CD14-positive monocyte (primary cell): ENCODE data around the gene SOX30. TPM values are rescaled to one million over a fixed set of nuclear protein-coding genes. Genes with fewer than 3 reads are reported as not detected.

Experiments used
- DNase-seq, 3 donors: peaks; one replicate each; pipeline ENCODE4 v3.0.0-alpha.2; 2011 to 2022
- H2AFZ ChIP-seq: 2 replicates; pipeline ENCODE4 v1.6.0; 2012; ENCODE audit warnings: mild to moderate bottlenecking, low read depth, low read length, inconsistent platforms; ENCODE audit not compliant: insufficient read depth, poor library complexity, severe bottlenecking
- H3K27ac ChIP-seq, 2 donors: 1 replicate in 1 of 2; 2 replicates in 1 of 2; pipeline ENCODE4 v1.5.1; 2012 to 2013; ENCODE audit warnings: low read length in 2 of 2, control low read depth in 1 of 2, inconsistent platforms in 1 of 2, low read depth in 1 of 2, mild to moderate bottlenecking in 1 of 2
- H3K27me3 ChIP-seq, 2 donors: one replicate each; pipeline versions ENCODE4 v1.6.0 to v1.6.1; 2011 to 2013; ENCODE audit warnings: low read length in 2 of 2; ENCODE audit not compliant: control insufficient read depth in 2 of 2, insufficient read depth in 2 of 2
- H3K36me3 ChIP-seq, 2 donors: replicated peaks in 1 of 2; 1 replicate in 1 of 2; 2 replicates in 1 of 2; pipeline versions ENCODE4 v1.5.1 to v1.6.1; 2012 to 2013; ENCODE audit warnings: low read length in 2 of 2, control low read depth in 1 of 2, inconsistent platforms in 1 of 2, mild to moderate bottlenecking in 1 of 2; ENCODE audit not compliant: insufficient read depth in 2 of 2, control insufficient read depth in 1 of 2
- H3K4me1 ChIP-seq, 2 donors: 1 replicate in 1 of 2; 2 replicates in 1 of 2; pipeline versions ENCODE4 v1.5.1 to v1.6.1; 2012 to 2013; ENCODE audit warnings: low read length in 2 of 2, control low read depth in 1 of 2, inconsistent platforms in 1 of 2, mild to moderate bottlenecking in 1 of 2, moderate library complexity in 1 of 2; ENCODE audit not compliant: insufficient read depth in 2 of 2, control insufficient read depth in 1 of 2
- H3K4me2 ChIP-seq: replicated peaks from 2 replicates; pipeline ENCODE3; 2012; ENCODE audit warnings: low read length, moderate library complexity, mild to moderate bottlenecking; ENCODE audit not compliant: poor library complexity, severe bottlenecking; ENCODE audit errors: extremely low read depth
- H3K4me3 ChIP-seq, 3 experiments: fragments of 200-600 bp in 1 of 3; sonication (generic) in 1 of 3; replicated peaks in 1 of 3; 1 replicate in 2 of 3; 2 replicates in 1 of 3; pipeline ENCODE4 v1.5.1; 2011 to 2013; ENCODE audit warnings: low read length in 3 of 3, mild to moderate bottlenecking in 3 of 3, control low read depth in 2 of 3, low read depth in 2 of 3, inconsistent platforms in 1 of 3, moderate library complexity in 1 of 3
- H3K79me2 ChIP-seq: 2 replicates; pipeline ENCODE4 v1.6.0; 2012; ENCODE audit warnings: mild to moderate bottlenecking, control low read depth, inconsistent platforms, low read length, moderate library complexity; ENCODE audit not compliant: insufficient read depth
- H3K9ac ChIP-seq: 2 replicates; pipeline ENCODE4 v1.6.0; 2017; ENCODE audit warnings: low read length, mild to moderate bottlenecking; ENCODE audit not compliant: insufficient read depth, poor library complexity, severe bottlenecking
- H3K9me3 ChIP-seq, 2 donors: replicated peaks in 1 of 2; 1 replicate in 1 of 2; 2 replicates in 1 of 2; pipeline versions ENCODE4 v1.5.1 to v1.6.1; 2012 to 2013; ENCODE audit warnings: low read length in 2 of 2, control low read depth in 1 of 2; ENCODE audit not compliant: control insufficient read depth in 1 of 2, insufficient read depth in 1 of 2
- H4K20me1 ChIP-seq: 2 replicates; pipeline ENCODE4 v1.6.0; 2012; ENCODE audit warnings: mild to moderate bottlenecking, low read length, control low read depth, moderate library complexity; ENCODE audit not compliant: insufficient read depth
- H3K27ac Mint-ChIP-seq, 7 donors: one replicate each; pipeline ENCODE4 v1.8.0; 2020; ENCODE audit warnings: mild to moderate bottlenecking in 7 of 7, mixed read lengths in 7 of 7, moderate library complexity in 6 of 7, inconsistent platforms in 2 of 7
- H3K27me3 Mint-ChIP-seq, 3 donors: one replicate each; pipeline ENCODE4 v1.8.0; 2021 to 2022; ENCODE audit warnings: low read depth in 3 of 3, mild to moderate bottlenecking in 3 of 3, mixed read lengths in 3 of 3, moderate library complexity in 3 of 3, inconsistent platforms in 1 of 3
- H3K36me3 Mint-ChIP-seq, 2 donors: one replicate each; pipeline ENCODE4 v1.8.0; 2020; ENCODE audit warnings: mixed read lengths in 2 of 2, inconsistent platforms in 1 of 2, mild to moderate bottlenecking in 1 of 2
- H3K4me1 Mint-ChIP-seq: one replicate; pipeline ENCODE4 v1.8.0; 2020; ENCODE audit warnings: mild to moderate bottlenecking, mixed read lengths
- H3K4me3 Mint-ChIP-seq, 2 donors: one replicate each; pipeline ENCODE4 v1.8.0; 2020; ENCODE audit warnings: mild to moderate bottlenecking in 2 of 2, mixed read lengths in 2 of 2, moderate library complexity in 1 of 2
- H3K9me3 Mint-ChIP-seq, 7 donors: one replicate each; pipeline ENCODE4 v1.8.0; 2020 to 2022; ENCODE audit warnings: mixed read lengths in 7 of 7, mild to moderate bottlenecking in 6 of 7, moderate library complexity in 6 of 7, inconsistent platforms in 2 of 7
- WGBS: methylation state at CpG from one replicate; pipeline ENCODE4 v1.1.5; 2013; ENCODE audit warnings: missing lambda C conversion rate; ENCODE audit not compliant: insufficient coverage; 5-methylcytosine and 5-hydroxymethylcytosine counted together
- intact Hi-C, 2 donors: fragments of 100-400 bp; cut with micrococcal nuclease; formaldehyde crosslinking; loops; one replicate each; pipeline versions ENCODE4 v1.15.0 to v1.15.1; 2023
- polyA plus RNA-seq, 3 donors: library from polyadenylated mRNA; depleted of rRNA in 1 of 3; unstranded in 2 of 3; stranded (reverse) in 1 of 3; fragments of 300-500 nt in 2 of 3; fragments of >200 nt in 1 of 3; fragmentation: Illumina TruSeq in 2 of 3; gene quantifications; 1 replicate in 2 of 3; 2 replicates in 1 of 3; pipeline ENCODE4 v1.2.3, GENCODE V29; 2012 to 2021
- TF ChIP-seq, protein P1 (sequence below): fragments of 200-600 bp; IDR thresholded peaks from one replicate; pipeline ENCODE4 v1.8.0; 2022; ENCODE audit warnings: antibody characterized with exemption, mild to moderate bottlenecking

The SOX30 gene
- polyA plus RNA-seq, 3 donors = 0.03 to 0.22 (median 0.12) TPM

- intact Hi-C loops = no loop called here
- H3K27me3 ChIP-seq = no peaks in the 10 kb centered on the region
- H3K4me1 Mint-ChIP-seq = no peaks in the 10 kb centered on the region
- no peak overlapping the region for H3K4me2 ChIP-seq
- H3K27ac Mint-ChIP-seq = no peak overlapping the region
- H3K4me3 Mint-ChIP-seq = no peak overlapping the region
- no peaks in the 10 kb centered on the region for H3K9me3 ChIP-seq
- H3K36me3 Mint-ChIP-seq = no peaks in the 10 kb centered on the region
- H3K4me1 ChIP-seq = peaks cover 0 to 7% of the 10 kb centered on the region in 2 donors
- whole genome bisulfite sequencing = no CpG with 5 or more reads among the region's 2 CpGs
- TF ChIP-seq, protein P1, sequence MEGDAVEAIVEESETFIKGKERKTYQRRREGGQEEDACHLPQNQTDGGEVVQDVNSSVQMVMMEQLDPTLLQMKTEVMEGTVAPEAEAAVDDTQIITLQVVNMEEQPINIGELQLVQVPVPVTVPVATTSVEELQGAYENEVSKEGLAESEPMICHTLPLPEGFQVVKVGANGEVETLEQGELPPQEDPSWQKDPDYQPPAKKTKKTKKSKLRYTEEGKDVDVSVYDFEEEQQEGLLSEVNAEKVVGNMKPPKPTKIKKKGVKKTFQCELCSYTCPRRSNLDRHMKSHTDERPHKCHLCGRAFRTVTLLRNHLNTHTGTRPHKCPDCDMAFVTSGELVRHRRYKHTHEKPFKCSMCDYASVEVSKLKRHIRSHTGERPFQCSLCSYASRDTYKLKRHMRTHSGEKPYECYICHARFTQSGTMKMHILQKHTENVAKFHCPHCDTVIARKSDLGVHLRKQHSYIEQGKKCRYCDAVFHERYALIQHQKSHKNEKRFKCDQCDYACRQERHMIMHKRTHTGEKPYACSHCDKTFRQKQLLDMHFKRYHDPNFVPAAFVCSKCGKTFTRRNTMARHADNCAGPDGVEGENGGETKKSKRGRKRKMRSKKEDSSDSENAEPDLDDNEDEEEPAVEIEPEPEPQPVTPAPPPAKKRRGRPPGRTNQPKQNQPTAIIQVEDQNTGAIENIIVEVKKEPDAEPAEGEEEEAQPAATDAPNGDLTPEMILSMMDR = no peak
- H3K36me3 ChIP-seq = no peaks in the 10 kb centered on the region
- H3K79me2 ChIP-seq = no peaks in the 10 kb centered on the region
- H3K27ac ChIP-seq = no peak overlapping the region
- no peak for DNase-seq
- H3K27me3 Mint-ChIP-seq = peaks cover 1 to 4% (median 3%) of the 10 kb centered on the region in 3 donors
- H3K9me3 Mint-ChIP-seq = peaks cover 0 to 4% (median 1%) of the 10 kb centered on the region in 7 donors
- no peaks in the 10 kb centered on the region for H4K20me1 ChIP-seq
- H2AFZ ChIP-seq = no peak overlapping the region
- no peak overlapping the region for H3K4me3 ChIP-seq
- no peak overlapping the region for H3K9ac ChIP-seq
These were observed 21.9 kb downstream of the SOX30 start for GRCh38 chr5:157630341-157630740.

DNA sequence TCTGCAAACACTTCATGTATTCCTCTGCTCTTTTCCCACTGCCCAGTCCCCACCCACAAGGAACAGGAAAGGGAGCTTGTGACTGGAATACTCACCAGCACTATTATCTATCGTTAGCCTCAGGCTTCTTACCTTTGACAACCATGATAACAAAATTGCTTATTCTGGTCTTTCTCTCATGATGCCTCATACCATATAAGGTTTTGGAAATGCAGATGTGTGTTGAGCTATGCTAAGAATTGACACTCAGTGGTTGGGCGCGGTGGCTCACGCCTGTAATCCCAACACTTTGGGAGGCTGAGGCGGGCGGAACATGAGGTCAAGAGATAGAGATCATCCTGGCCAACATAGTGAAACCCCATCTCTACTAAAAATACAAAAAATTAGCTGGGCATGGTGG lies 25.4 kb downstream of the SOX30 start:
- Mint-ChIP-seq H3K27me3 (peaks cover 0 to 3% (median 0%) of the 10 kb centered on the region in 3 donors), H3K4me1 (no peaks in the 10 kb centered on the region), H3K27ac (no peak overlapping the region), H3K36me3 (no peaks in the 10 kb centered on the region), H3K4me3 (no peak overlapping the region), H3K9me3 (peaks cover 0 to 9% (median 3%) of the 10 kb centered on the region in 7 donors)
- Histone ChIP-seq H4K20me1 (no peaks in the 10 kb centered on the region), H3K4me3 (no peak overlapping the region), H3K27me3 (no peaks in the 10 kb centered on the region), H3K4me2 (no peak overlapping the region), H3K9ac (no peak overlapping the region), H2AFZ (no peak overlapping the region), H3K36me3 (no peaks in the 10 kb centered on the region), H3K4me1 (peaks cover 0 to 7% of the 10 kb centered on the region in 2 donors), H3K27ac (no peak overlapping the region), H3K79me2 (no peaks in the 10 kb centered on the region), H3K9me3 (no peaks in the 10 kb centered on the region)
- WGBS = no CpG with 5 or more reads among the region's 6 CpGs
- TF ChIP-seq, protein P1 = no peak
- DNase-seq = no peak
- intact Hi-C loops = no loop called here
